Measurements from ENCODE around the gene BEND5.

BEND5 gene

DNA sequence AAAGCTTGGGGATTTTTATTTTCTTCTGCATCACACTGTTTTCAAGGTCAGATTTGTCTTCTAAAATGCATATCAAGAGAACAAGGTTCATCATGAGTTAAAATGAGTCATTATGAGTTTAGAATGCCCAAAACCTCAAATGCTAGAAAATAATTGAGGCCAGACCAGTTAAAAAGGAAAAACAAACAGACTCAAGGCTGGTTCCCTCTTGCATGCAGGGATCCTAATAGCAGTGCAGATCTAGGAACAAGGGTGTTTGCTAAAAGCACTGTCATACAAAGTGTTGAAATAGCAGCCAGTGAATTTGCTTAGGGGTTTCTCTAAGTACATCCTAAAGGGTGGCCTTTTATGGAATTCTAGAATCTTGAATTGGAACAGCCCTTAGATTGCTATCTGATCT, 15.3 kb downstream of the BEND5 start:
- no peak overlapping the region for H3K4me3 ChIP-seq (ENCODE audit: low read length)
- H3K27me3 ChIP-seq (ENCODE audit: insufficient read depth, low read length) = no peaks in the 10 kb centered on the region
- no peak overlapping the region for H3K9ac ChIP-seq (ENCODE audit: low read depth, low read length)
- H3K9me3 ChIP-seq (ENCODE audit: insufficient read depth, low read depth, low read length) = no peaks in the 10 kb centered on the region
- H3K4me1 ChIP-seq (ENCODE audit: insufficient read depth, low read length) = 0 out of 2 replicates have a peak, but pooled peaks cover 4% of the 10 kb centered on the region
- no peak overlapping the region for H3K27ac ChIP-seq (ENCODE audit: low read length)
- peaks cover 39% of the 10 kb centered on the region for H3K36me3 ChIP-seq (ENCODE audit: insufficient read depth, low read depth, low read length)

DNA sequence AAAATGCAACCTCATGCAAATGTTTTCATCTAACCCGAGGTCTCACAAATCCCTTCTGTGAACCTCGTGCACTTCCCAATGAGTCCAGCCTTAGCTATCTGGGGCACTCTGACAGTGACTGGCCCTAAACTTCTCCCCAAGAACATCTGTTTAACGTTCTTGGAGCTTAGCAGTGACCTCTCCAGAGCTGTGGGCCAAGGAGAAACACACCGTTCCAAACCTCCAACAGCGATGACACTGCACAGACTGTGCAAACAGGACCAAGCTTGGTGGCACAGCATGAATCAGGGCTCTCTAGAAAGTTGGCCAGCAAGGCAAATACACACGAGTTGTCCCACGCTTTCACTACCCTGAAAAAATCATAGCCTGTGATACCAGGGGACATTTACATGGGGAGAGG, 15.8 kb downstream of the BEND5 start:
- H3K9ac ChIP-seq (ENCODE audit: low read depth, low read length) = no peak overlapping the region
- H3K36me3 ChIP-seq (ENCODE audit: insufficient read depth, low read depth, low read length) = peaks cover 39% of the 10 kb centered on the region
- no peaks in the 10 kb centered on the region for H3K9me3 ChIP-seq (ENCODE audit: insufficient read depth, low read depth, low read length)
- H3K27me3 ChIP-seq (ENCODE audit: insufficient read depth, low read length) = no peaks in the 10 kb centered on the region
- H3K27ac ChIP-seq (ENCODE audit: low read length) = no peak overlapping the region
- no peak overlapping the region for H3K4me3 ChIP-seq (ENCODE audit: low read length)
- 0 out of 2 replicates have a peak, but pooled peaks cover 4% of the 10 kb centered on the region for H3K4me1 ChIP-seq (ENCODE audit: insufficient read depth, low read length)

DNA sequence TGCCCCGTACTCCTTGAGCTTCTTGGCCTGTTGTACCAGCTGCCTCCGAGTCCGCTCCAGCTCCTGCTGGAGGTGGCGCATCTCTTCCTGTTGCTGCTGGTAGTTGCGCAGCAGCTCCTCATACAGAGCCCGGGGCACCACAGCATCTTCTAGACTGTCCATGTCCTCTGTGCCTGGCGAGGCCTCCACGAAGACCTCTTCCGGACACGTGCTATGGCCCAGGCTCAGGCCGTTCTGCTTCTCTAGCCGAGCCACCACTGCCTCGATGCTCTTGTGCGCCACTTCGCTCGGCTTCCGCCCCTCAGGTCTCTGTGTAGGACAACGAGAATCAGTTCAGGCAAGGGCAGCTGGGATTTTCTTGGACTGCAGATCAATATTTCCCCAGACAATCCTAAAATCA, 17.7 kb downstream of the BEND5 start:
- H3K36me3 ChIP-seq (ENCODE audit: insufficient read depth, low read depth, low read length) = peaks cover 39% of the 10 kb centered on the region
- H3K4me1 ChIP-seq (ENCODE audit: insufficient read depth, low read length) = 0 out of 2 replicates have a peak, but pooled peaks cover 4% of the 10 kb centered on the region
- no peak overlapping the region for H3K4me3 ChIP-seq (ENCODE audit: low read length)
- H3K27me3 ChIP-seq (ENCODE audit: insufficient read depth, low read length) = no peaks in the 10 kb centered on the region
- H3K9me3 ChIP-seq (ENCODE audit: insufficient read depth, low read depth, low read length) = no peaks in the 10 kb centered on the region
- no peak overlapping the region for H3K9ac ChIP-seq (ENCODE audit: low read depth, low read length)
- H3K27ac ChIP-seq (ENCODE audit: low read length) = no peak overlapping the region

DNA sequence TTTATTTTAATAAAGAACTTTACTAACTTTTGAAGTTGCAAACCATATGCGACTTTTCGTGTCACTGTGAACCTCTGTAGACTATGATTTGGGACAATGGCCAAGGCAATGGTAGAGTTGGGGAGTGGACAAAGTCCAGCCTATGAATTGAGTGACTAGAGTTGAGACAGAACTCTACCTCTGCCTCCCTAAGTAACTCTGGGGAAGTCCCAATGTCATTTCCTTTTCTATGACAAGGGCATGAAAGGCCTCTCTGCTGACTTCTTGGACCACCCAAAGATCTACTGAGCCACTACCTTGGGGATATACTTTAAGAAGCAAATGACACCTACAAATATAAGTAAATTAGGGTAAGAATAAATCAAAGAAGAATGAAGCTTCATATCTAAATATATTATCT, 19.3 kb downstream of the BEND5 start:
- Histone ChIP-seq H3K36me3 (ENCODE audit: insufficient read depth, low read depth, low read length) (peaks cover 39% of the 10 kb centered on the region), H3K27ac (ENCODE audit: low read length) (no peak overlapping the region), H3K27me3 (ENCODE audit: insufficient read depth, low read length) (no peaks in the 10 kb centered on the region), H3K4me3 (ENCODE audit: low read length) (no peak overlapping the region), H3K4me1 (ENCODE audit: insufficient read depth, low read length) (0 out of 2 replicates have a peak, but pooled peaks cover 4% of the 10 kb centered on the region), H3K9me3 (ENCODE audit: insufficient read depth, low read depth, low read length) (no peaks in the 10 kb centered on the region), H3K9ac (ENCODE audit: low read depth, low read length) (no peak overlapping the region)

DNA sequence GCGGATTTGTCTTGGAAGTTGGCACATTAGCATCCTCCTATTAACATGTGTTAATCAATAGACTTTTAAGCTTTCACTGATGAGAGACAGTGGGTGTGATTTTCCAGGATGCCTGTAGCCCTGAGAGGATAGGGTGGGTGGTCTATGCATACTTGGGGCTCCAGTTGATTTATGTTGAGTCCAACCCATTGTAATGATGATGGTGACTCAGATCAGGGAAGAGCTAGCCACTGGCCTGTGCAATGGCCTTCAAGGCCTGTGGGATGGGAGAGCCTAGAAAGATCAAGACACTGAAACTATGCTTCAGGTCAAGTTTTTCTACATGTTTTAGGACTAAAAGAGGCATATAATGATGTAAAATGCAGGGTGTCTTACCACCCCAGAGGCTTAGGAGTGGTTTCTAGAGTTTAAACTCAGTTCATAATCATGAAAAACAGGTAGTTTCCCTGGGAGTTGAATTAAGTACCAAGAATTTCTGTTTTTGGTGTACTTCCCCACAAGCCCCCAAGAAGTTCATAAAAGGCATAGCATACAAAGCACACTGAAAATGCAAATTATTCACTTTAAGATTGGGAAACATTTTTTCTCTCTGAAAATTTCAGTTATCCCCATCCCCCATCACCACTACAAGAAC, 19.9 kb downstream of the BEND5 start:
- Histone ChIP-seq H3K9me3 (ENCODE audit: insufficient read depth, low read depth, low read length) (no peaks in the 10 kb centered on the region), H3K27me3 (ENCODE audit: insufficient read depth, low read length) (no peaks in the 10 kb centered on the region), H3K4me3 (ENCODE audit: low read length) (no peak overlapping the region), H3K27ac (ENCODE audit: low read length) (no peak overlapping the region), H3K9ac (ENCODE audit: low read depth, low read length) (no peak overlapping the region), H3K4me1 (ENCODE audit: insufficient read depth, low read length) (0 out of 2 replicates have a peak, but pooled peaks cover 4% of the 10 kb centered on the region), H3K36me3 (ENCODE audit: insufficient read depth, low read depth, low read length) (peaks cover 39% of the 10 kb centered on the region)

DNA sequence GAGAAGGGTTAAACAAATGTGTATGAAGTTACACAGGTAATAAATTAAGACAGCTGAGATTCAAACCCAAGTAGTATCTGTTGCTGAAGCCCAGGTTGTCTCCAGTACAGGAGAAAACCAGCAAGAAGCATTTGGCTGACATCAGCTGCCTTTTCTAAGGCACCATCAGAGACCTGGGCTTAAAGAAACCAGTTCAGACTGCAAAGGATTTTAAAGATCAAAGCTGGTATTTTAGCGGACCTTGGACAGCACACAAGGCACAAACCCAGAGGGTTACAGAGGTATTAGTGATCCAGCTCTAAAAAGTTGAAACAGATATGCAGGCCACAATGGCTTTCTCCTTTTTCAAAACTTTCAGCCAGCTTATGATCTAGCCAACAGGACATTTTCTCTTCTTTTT, 23.4 kb downstream of the BEND5 start:
- H3K4me3 ChIP-seq (ENCODE audit: low read length) = no peak overlapping the region
- no peak overlapping the region for H3K27ac ChIP-seq (ENCODE audit: low read length)
- H3K36me3 ChIP-seq (ENCODE audit: insufficient read depth, low read depth, low read length) = peaks cover 17% of the 10 kb centered on the region

DNA sequence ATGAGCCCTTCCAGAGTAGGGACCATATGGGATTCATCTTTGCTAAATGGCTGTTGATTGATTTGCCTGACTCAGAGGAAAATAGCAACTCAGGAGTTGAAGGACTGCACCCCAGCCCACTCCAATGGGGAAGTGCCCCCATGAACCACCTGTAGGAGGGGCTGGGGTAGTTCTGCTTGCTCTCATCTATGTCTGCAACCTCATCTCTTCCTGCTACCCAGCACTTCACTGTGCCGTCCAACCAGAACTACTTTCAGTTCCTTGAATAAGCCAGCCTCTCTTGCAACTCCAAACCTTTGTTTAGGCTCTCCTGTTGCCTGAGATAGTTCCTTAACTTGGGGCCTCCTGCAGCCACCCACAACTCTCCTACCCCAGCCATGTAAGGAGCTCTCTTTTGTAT, 26.6 kb downstream of the BEND5 start:
- no peak overlapping the region for H3K4me3 ChIP-seq (ENCODE audit: low read length)
- no peak overlapping the region for H3K27ac ChIP-seq (ENCODE audit: low read length)
- H3K9ac ChIP-seq (ENCODE audit: low read depth, low read length) = no peak overlapping the region
- peaks cover 3% of the 10 kb centered on the region; the same call in 1 of the 2 replicates for H3K36me3 ChIP-seq (ENCODE audit: insufficient read depth, low read depth, low read length)
- no peaks in the 10 kb centered on the region for H3K27me3 ChIP-seq (ENCODE audit: insufficient read depth, low read length)
- H3K4me1 ChIP-seq (ENCODE audit: insufficient read depth, low read length) = no peaks in the 10 kb centered on the region
- no peaks in the 10 kb centered on the region for H3K9me3 ChIP-seq (ENCODE audit: insufficient read depth, low read depth, low read length)

More for the DNA sequence above, 23.4 kb downstream of the BEND5 start:
- H3K4me1 ChIP-seq (ENCODE audit: insufficient read depth, low read length) = no peaks in the 10 kb centered on the region
- no peaks in the 10 kb centered on the region for H3K9me3 ChIP-seq (ENCODE audit: insufficient read depth, low read depth, low read length)
- H3K9ac ChIP-seq (ENCODE audit: low read depth, low read length) = no peak overlapping the region
- no peaks in the 10 kb centered on the region for H3K27me3 ChIP-seq (ENCODE audit: insufficient read depth, low read length)

DNA sequence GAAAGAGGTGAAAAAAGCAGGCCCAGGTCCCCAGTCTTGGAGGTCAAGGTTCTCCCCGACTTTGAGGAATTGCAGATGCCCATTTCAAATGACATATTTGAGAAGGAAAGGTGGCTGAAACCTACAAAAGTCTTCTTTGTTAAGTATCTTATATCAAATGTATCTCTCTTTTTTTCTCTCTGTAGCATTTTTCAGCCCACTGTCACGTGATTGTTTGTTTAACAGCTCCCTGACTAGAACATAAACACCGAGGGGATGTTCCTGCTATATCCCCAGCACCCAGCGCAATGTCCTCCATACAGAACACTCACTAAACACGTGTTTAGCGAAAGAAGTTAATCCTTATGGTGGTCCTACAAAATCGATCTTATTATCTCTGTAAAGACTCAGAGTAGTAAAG, 27.6 kb downstream of the BEND5 start:
- no peaks in the 10 kb centered on the region for H3K9me3 ChIP-seq (ENCODE audit: insufficient read depth, low read depth, low read length)
- no peak overlapping the region for H3K4me3 ChIP-seq (ENCODE audit: low read length)
- H3K27me3 ChIP-seq (ENCODE audit: insufficient read depth, low read length) = no peaks in the 10 kb centered on the region
- no peaks in the 10 kb centered on the region for H3K4me1 ChIP-seq (ENCODE audit: insufficient read depth, low read length)
- H3K27ac ChIP-seq (ENCODE audit: low read length) = no peak overlapping the region
- no peak overlapping the region for H3K9ac ChIP-seq (ENCODE audit: low read depth, low read length)
- H3K36me3 ChIP-seq (ENCODE audit: insufficient read depth, low read depth, low read length) = peaks cover 7% of the 10 kb centered on the region; the same call in 1 of the 2 replicates

DNA sequence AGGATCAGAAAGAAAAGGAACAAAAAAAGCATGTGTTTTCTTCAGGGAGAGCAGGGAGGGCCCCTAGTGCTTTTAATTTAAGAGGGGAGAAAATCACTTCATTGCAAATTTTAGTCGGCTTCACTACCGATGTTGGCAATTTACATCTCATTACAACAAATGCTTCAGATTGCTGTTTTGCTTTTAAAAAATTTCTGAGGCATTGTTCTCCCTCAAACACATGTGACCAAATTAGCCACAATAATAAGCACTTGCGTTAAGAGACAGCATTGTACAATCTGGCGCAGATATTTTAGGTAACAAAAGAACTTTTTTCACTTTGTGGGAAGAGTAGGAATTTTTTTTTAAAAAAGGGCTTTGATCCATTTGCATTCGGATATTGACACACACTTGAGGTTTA, 29.8 kb downstream of the BEND5 start:
- Histone ChIP-seq H3K9ac (ENCODE audit: low read depth, low read length) (no peak overlapping the region), H3K27me3 (ENCODE audit: insufficient read depth, low read length) (no peaks in the 10 kb centered on the region), H3K4me1 (ENCODE audit: insufficient read depth, low read length) (no peaks in the 10 kb centered on the region), H3K9me3 (ENCODE audit: insufficient read depth, low read depth, low read length) (no peaks in the 10 kb centered on the region), H3K4me3 (ENCODE audit: low read length) (no peak overlapping the region), H3K36me3 (ENCODE audit: insufficient read depth, low read depth, low read length) (peaks cover 9% of the 10 kb centered on the region; the same call in 1 of the 2 replicates), H3K27ac (ENCODE audit: low read length) (no peak overlapping the region)

DNA sequence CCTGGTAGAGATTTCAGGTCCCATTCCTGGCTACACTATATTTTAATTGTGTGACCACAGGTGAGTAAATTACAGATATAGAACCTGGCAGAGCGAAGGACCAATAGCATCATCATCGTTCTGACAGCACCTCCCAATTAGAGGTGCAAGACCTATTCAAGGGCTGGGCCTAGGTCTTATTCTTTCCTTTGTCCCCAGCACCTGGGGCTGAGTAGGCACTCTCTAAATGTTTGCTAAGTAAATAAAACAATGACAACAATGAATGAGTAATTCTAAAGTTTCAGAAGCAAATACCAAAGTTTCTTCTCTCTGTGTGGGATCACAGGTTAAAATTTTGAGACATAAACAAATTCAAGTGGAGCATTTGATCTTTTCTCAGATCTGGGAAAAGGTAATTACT, 32.7 kb downstream of the BEND5 start:
- Histone ChIP-seq H3K9ac (ENCODE audit: low read depth, low read length) (no peak overlapping the region), H3K27ac (ENCODE audit: low read length) (no peak overlapping the region), H3K36me3 (ENCODE audit: insufficient read depth, low read depth, low read length) (0 out of 2 replicates have a peak, but pooled peaks cover 25% of the 10 kb centered on the region), H3K9me3 (ENCODE audit: insufficient read depth, low read depth, low read length) (no peaks in the 10 kb centered on the region), H3K27me3 (ENCODE audit: insufficient read depth, low read length) (no peaks in the 10 kb centered on the region), H3K4me3 (ENCODE audit: low read length) (no peak overlapping the region), H3K4me1 (ENCODE audit: insufficient read depth, low read length) (no peaks in the 10 kb centered on the region)

DNA sequence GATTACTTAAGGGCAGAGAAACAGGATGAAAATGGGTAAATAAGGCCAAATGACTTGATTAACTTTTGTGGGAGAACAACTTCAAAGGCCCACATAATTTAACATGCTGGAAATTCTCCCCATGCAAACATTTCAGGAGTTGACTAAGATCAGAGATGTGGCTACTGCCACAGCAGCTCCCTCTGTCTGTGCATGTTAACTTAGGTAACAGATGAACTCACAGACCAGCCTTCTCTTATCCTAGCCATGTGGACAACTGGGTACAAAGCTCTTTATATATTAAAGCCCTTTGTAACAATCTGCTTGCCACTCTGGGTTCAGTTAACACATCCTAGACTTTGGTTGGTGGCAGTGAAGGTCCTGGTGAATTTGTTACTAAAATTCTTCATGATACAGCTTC, 33.2 kb downstream of the BEND5 start:
- Histone ChIP-seq H3K4me3 (ENCODE audit: low read length) (no peak overlapping the region), H3K27ac (ENCODE audit: low read length) (no peak overlapping the region), H3K36me3 (ENCODE audit: insufficient read depth, low read depth, low read length) (0 out of 2 replicates have a peak, but pooled peaks cover 25% of the 10 kb centered on the region), H3K27me3 (ENCODE audit: insufficient read depth, low read length) (no peaks in the 10 kb centered on the region), H3K4me1 (ENCODE audit: insufficient read depth, low read length) (no peaks in the 10 kb centered on the region), H3K9ac (ENCODE audit: low read depth, low read length) (no peak overlapping the region), H3K9me3 (ENCODE audit: insufficient read depth, low read depth, low read length) (no peaks in the 10 kb centered on the region)

DNA sequence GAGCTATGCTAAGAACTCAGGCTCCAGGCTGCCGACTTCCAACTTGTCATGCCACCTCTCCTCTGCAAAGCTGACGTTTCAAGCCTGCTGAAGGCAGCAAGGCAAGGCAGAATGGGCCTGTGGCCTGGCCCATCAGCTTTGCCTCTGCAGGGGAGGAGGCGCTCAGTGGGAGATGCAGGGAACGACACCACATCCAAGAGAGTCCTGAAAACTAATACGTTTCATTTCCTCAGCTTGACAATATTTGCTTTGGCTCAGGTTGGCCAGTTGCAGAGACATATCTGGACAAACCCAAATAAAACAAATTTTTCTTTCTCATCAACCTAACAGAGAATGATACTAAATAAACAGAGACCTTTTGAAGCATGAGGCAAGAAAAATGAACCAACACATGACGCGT, 35.3 kb downstream of the BEND5 start:
- Histone ChIP-seq H3K9me3 (ENCODE audit: insufficient read depth, low read depth, low read length) (no peaks in the 10 kb centered on the region), H3K27ac (ENCODE audit: low read length) (no peak overlapping the region), H3K27me3 (ENCODE audit: insufficient read depth, low read length) (no peaks in the 10 kb centered on the region), H3K9ac (ENCODE audit: low read depth, low read length) (no peak overlapping the region), H3K4me1 (ENCODE audit: insufficient read depth, low read length) (no peaks in the 10 kb centered on the region), H3K4me3 (ENCODE audit: low read length) (no peak overlapping the region), H3K36me3 (ENCODE audit: insufficient read depth, low read depth, low read length) (peaks cover 25% of the 10 kb centered on the region; the same call in 1 of the 2 replicates)

Data from iPS-20b (cell line).